A549 (cell line): Measurements from ENCODE around the gene UNC5CL.

Experiments used
- CEBPB ChIP-seq, 2 experiments: fragments of >200 bp in 1 of 2; sonication (Bioruptor Twin) in 1 of 2; formaldehyde crosslinking in 1 of 2; IDR thresholded peaks; 2 replicates each; pipeline ENCODE4 v1.6.1; 2012 to 2016
- CHD4 ChIP-seq: fragments of 200-600 bp; sonication (generic); IDR thresholded peaks from 2 replicates; pipeline ENCODE4 v1.6.1; 2016; ENCODE audit warnings: antibody characterized with exemption, mild to moderate bottlenecking, borderline replicate concordance
- ESRRA ChIP-seq: fragments of 150-350 bp; IDR thresholded peaks from 2 replicates; pipeline ENCODE4 v1.6.1; 2014; ENCODE audit warnings: mild to moderate bottlenecking, low read length, borderline replicate concordance
- HOXA7 ChIP-seq: fragments of 250-450 bp; sonication (Bioruptor Pico); IDR thresholded peaks from 2 replicates; pipeline ENCODE4 v1.5.0; 2020; ENCODE audit warnings: mild to moderate bottlenecking, moderate library complexity
- JUNB ChIP-seq: fragments of >200 bp; sonication (Bioruptor Twin); formaldehyde crosslinking; IDR thresholded peaks from 2 replicates; pipeline ENCODE4 v1.6.1; 2016
- KDM1A ChIP-seq: fragments of 200-600 bp; sonication (generic); IDR thresholded peaks from 2 replicates; pipeline ENCODE4 v1.6.1; 2016; ENCODE audit warnings: low read depth, mild to moderate bottlenecking
- POLR2A ChIP-seq: IDR thresholded peaks from 2 replicates; pipeline ENCODE4 v1.6.1; 2012; ENCODE audit warnings: mild to moderate bottlenecking, low read length
- RCOR1 ChIP-seq: fragments of 150-350 bp; IDR thresholded peaks from 2 replicates; pipeline ENCODE4 v1.6.1; 2014; ENCODE audit warnings: antibody characterized with exemption, low read length, low read depth
- SMC3 ChIP-seq: fragments of >200 bp; sonication (Bioruptor Twin); formaldehyde crosslinking; IDR thresholded peaks from 3 replicates; pipeline ENCODE4 v1.6.1; 2018; ENCODE audit warnings: inconsistent platforms
- TF ChIP-seq, protein P1 (sequence below): fragments of >200 bp; sonication (Bioruptor Twin); formaldehyde crosslinking; IDR thresholded peaks from 3 replicates; pipeline ENCODE4 v1.6.1; 2016
- TF ChIP-seq, protein P2 (sequence below): fragments of >200 bp; sonication (Bioruptor Twin); formaldehyde crosslinking; IDR thresholded peaks from 3 replicates; pipeline ENCODE4 v1.5.1; 2016
- TF ChIP-seq, protein P3 (sequence below): fragments of 200-600 bp; sonication (generic); IDR thresholded peaks from 2 replicates; pipeline ENCODE4 v1.6.1; 2016; ENCODE audit warnings: antibody characterized with exemption, mild to moderate bottlenecking, moderate library complexity
- TF ChIP-seq, protein P4 (sequence below): fragments of 450-650 bp; IDR thresholded peaks from 2 replicates; pipeline ENCODE4 v1.6.1; 2014; ENCODE audit warnings: antibody characterized with exemption

DNA sequence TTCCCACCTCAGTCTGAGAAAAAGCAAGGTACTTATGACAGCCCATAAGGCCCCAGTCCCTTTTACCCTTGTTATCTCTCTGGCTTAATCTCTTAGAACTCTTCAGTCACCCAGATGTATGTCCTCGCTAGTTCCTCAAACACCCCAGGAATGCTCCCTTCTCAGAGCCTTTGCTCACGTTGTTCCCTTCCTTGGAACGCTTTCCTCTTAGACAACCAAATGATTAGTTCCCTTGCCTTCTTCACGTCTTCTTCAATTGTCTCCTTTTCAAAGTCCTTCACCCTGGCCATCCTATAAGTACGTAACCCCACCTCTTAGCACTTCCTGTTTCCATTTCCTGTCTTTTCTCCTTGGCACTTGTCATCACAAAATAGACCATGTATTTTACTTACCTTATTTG is 12.9 kb upstream of the UNC5CL start:
- TF ChIP-seq HOXA7 (CRISPR knock-in tag) (no peak), CEBPB (IDR thresholded peaks at IDR 0.05) (no peak), RCOR1 (no peak), KDM1A (no peak), POLR2A (no peak), CHD4 (no peak), SMC3 (no peak), ESRRA (no peak), JUNB (no peak)
- TF ChIP-seq, protein P1, sequence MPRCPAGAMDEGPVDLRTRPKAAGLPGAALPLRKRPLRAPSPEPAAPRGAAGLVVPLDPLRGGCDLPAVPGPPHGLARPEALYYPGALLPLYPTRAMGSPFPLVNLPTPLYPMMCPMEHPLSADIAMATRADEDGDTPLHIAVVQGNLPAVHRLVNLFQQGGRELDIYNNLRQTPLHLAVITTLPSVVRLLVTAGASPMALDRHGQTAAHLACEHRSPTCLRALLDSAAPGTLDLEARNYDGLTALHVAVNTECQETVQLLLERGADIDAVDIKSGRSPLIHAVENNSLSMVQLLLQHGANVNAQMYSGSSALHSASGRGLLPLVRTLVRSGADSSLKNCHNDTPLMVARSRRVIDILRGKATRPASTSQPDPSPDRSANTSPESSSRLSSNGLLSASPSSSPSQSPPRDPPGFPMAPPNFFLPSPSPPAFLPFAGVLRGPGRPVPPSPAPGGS = no peak
- TF ChIP-seq, protein P2, sequence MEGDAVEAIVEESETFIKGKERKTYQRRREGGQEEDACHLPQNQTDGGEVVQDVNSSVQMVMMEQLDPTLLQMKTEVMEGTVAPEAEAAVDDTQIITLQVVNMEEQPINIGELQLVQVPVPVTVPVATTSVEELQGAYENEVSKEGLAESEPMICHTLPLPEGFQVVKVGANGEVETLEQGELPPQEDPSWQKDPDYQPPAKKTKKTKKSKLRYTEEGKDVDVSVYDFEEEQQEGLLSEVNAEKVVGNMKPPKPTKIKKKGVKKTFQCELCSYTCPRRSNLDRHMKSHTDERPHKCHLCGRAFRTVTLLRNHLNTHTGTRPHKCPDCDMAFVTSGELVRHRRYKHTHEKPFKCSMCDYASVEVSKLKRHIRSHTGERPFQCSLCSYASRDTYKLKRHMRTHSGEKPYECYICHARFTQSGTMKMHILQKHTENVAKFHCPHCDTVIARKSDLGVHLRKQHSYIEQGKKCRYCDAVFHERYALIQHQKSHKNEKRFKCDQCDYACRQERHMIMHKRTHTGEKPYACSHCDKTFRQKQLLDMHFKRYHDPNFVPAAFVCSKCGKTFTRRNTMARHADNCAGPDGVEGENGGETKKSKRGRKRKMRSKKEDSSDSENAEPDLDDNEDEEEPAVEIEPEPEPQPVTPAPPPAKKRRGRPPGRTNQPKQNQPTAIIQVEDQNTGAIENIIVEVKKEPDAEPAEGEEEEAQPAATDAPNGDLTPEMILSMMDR = no peak
- TF ChIP-seq, protein P3, sequence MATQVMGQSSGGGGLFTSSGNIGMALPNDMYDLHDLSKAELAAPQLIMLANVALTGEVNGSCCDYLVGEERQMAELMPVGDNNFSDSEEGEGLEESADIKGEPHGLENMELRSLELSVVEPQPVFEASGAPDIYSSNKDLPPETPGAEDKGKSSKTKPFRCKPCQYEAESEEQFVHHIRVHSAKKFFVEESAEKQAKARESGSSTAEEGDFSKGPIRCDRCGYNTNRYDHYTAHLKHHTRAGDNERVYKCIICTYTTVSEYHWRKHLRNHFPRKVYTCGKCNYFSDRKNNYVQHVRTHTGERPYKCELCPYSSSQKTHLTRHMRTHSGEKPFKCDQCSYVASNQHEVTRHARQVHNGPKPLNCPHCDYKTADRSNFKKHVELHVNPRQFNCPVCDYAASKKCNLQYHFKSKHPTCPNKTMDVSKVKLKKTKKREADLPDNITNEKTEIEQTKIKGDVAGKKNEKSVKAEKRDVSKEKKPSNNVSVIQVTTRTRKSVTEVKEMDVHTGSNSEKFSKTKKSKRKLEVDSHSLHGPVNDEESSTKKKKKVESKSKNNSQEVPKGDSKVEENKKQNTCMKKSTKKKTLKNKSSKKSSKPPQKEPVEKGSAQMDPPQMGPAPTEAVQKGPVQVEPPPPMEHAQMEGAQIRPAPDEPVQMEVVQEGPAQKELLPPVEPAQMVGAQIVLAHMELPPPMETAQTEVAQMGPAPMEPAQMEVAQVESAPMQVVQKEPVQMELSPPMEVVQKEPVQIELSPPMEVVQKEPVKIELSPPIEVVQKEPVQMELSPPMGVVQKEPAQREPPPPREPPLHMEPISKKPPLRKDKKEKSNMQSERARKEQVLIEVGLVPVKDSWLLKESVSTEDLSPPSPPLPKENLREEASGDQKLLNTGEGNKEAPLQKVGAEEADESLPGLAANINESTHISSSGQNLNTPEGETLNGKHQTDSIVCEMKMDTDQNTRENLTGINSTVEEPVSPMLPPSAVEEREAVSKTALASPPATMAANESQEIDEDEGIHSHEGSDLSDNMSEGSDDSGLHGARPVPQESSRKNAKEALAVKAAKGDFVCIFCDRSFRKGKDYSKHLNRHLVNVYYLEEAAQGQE = no peak
- TF ChIP-seq, protein P4, sequence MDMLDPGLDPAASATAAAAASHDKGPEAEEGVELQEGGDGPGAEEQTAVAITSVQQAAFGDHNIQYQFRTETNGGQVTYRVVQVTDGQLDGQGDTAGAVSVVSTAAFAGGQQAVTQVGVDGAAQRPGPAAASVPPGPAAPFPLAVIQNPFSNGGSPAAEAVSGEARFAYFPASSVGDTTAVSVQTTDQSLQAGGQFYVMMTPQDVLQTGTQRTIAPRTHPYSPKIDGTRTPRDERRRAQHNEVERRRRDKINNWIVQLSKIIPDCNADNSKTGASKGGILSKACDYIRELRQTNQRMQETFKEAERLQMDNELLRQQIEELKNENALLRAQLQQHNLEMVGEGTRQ = no peak
